NCI-H146 treated with DMSO at 0.1 percent for 48 hours (cell line): ENCODE results near the gene SMOC2.

Experiments used
- DNase-seq: peaks from one replicate; lab custom pipeline; 2025; ENCODE audit not compliant: unreplicated experiment; lab: John Stamatoyannopoulos, UW

The SMOC2 gene

GRCh38 chr6:168513766-168514165, 72.8 kb downstream of the SMOC2 start:
- DNase-seq = no peak

- no peak for DNase-seq
Measured at GRCh38 chr6:168514216-168514615, 73.2 kb downstream of the SMOC2 start.

- no peak for DNase-seq
Measured at GRCh38 chr6:168515376-168515775, 74.4 kb downstream of the SMOC2 start.

- no peak for DNase-seq
Measured at GRCh38 chr6:168516944-168517741, 76.2 kb downstream of the SMOC2 start.

- no peak for DNase-seq
Measured at GRCh38 chr6:168517742-168518347, 76.9 kb downstream of the SMOC2 start.

- no peak for DNase-seq
Measured at GRCh38 chr6:168518348-168518745, 77.4 kb downstream of the SMOC2 start.

- no peak for DNase-seq
Measured at GRCh38 chr6:168518867-168519266, 77.9 kb downstream of the SMOC2 start.

- DNase-seq = no peak
Measured at GRCh38 chr6:168520233-168520632, 79.2 kb downstream of the SMOC2 start.

- no peak for DNase-seq
Measured at GRCh38 chr6:168524571-168525001, 83.6 kb downstream of the SMOC2 start.

GRCh38 chr6:168525114-168525513, 84.1 kb downstream of the SMOC2 start:
- DNase-seq = no peak

- no peak for DNase-seq
Measured at GRCh38 chr6:168525926-168526630, 85.1 kb downstream of the SMOC2 start.

- no peak for DNase-seq
Measured at GRCh38 chr6:168526841-168527281, 85.9 kb downstream of the SMOC2 start.

- no peak for DNase-seq
Measured at GRCh38 chr6:168527451-168528210, 86.6 kb downstream of the SMOC2 start.

- no peak for DNase-seq
Measured at GRCh38 chr6:168528474-168529095, 87.6 kb downstream of the SMOC2 start.

- no peak for DNase-seq
Measured at GRCh38 chr6:168529214-168529613, 88.2 kb downstream of the SMOC2 start.

GRCh38 chr6:168530653-168531071, 89.7 kb downstream of the SMOC2 start:
- no peak for DNase-seq

- DNase-seq = no peak
Measured at GRCh38 chr6:168532070-168532469, 91.1 kb downstream of the SMOC2 start.

- DNase-seq = no peak
Measured at GRCh38 chr6:168533414-168533813, 92.4 kb downstream of the SMOC2 start.

GRCh38 chr6:168534265-168534664, 93.3 kb downstream of the SMOC2 start:
- no peak for DNase-seq

- DNase-seq = no peak
Measured at GRCh38 chr6:168535711-168536110, 94.7 kb downstream of the SMOC2 start.

GRCh38 chr6:168536196-168536595, 95.2 kb downstream of the SMOC2 start:
- DNase-seq = no peak
